HFFc6 (cell line): Measurements from ENCODE around the gene FGGY. TPM values are rescaled to one million over a fixed set of nuclear protein-coding genes. Genes with fewer than 3 reads are reported as not detected.
A peak's percentile ranks its signal among the peaks of the same experiment; 100 is the strongest.
"Not testable (repeated sequence)": the region's sequence is repeated elsewhere in the genome, so short reads cannot be mapped to it uniquely, and the experiment has no call there.

ENCODE experiments used
- DNase-seq: peaks from one replicate; pipeline ENCODE4 v3.0.0-alpha.2; 2018
- H3K27ac Mint-ChIP-seq: 2 replicates; pipeline ENCODE4 v1.8.0; 2020; ENCODE audit warnings: mild to moderate bottlenecking, mixed read lengths
- H3K27me3 Mint-ChIP-seq: 2 replicates; pipeline ENCODE4 v1.8.0; 2021; ENCODE audit warnings: mild to moderate bottlenecking, moderate library complexity, mixed read lengths; ENCODE audit not compliant: insufficient read depth
- H3K36me3 Mint-ChIP-seq: 2 replicates; pipeline ENCODE4 v1.8.0; 2021; ENCODE audit warnings: low read depth, mixed read lengths
- H3K4me1 Mint-ChIP-seq: 2 replicates; pipeline ENCODE4 v1.8.0; 2020; ENCODE audit warnings: low read depth, mixed read lengths
- H3K4me3 Mint-ChIP-seq: 2 replicates; pipeline ENCODE4 v1.8.0; 2020; ENCODE audit warnings: mild to moderate bottlenecking, moderate library complexity, mixed read lengths
- H3K9me3 Mint-ChIP-seq: 2 replicates; pipeline ENCODE4 v1.8.0; 2020; ENCODE audit warnings: mild to moderate bottlenecking, mixed read lengths
- total RNA-seq, 6 experiments: library from RNA; stranded (reverse); fragmentation: NEBNext Ultra II Directional; extraction: Animal tissue kit (Norgen Biotek cat#: 25700); gene quantifications; 2 replicates in 1 of 6; 3 replicates in 5 of 6; pipeline ENCODE4 v1.2.3, GENCODE V29; 2021
- TF ChIP-seq, protein P1 (sequence below): fragments of 200-600 bp; sonication (generic); IDR thresholded peaks from 2 replicates; pipeline ENCODE4 v1.5.0; 2021; ENCODE audit warnings: antibody characterized with exemption, mild to moderate bottlenecking

Gene FGGY
- total RNA-seq, 6 experiments from 2014 or later, result 16.4 to 20.1 (median 18.7) TPM

GRCh38 chr1:59574085-59574484 lies 277.2 kb downstream of the FGGY start:
- peak; percentile 54 for DNase-seq
- peaks cover 7% of the 10 kb centered on the region for H3K36me3 Mint-ChIP-seq
- H3K27me3 Mint-ChIP-seq, result no peaks in the 10 kb centered on the region
- H3K9me3 Mint-ChIP-seq, result peaks cover 6% of the 10 kb centered on the region
- peaks cover 12% of the 10 kb centered on the region; the same call in 1 of the 2 replicates for H3K4me1 Mint-ChIP-seq
- no peak overlapping the region for H3K27ac Mint-ChIP-seq
- H3K4me3 Mint-ChIP-seq, result no peak overlapping the region
- TF ChIP-seq, protein P1, sequence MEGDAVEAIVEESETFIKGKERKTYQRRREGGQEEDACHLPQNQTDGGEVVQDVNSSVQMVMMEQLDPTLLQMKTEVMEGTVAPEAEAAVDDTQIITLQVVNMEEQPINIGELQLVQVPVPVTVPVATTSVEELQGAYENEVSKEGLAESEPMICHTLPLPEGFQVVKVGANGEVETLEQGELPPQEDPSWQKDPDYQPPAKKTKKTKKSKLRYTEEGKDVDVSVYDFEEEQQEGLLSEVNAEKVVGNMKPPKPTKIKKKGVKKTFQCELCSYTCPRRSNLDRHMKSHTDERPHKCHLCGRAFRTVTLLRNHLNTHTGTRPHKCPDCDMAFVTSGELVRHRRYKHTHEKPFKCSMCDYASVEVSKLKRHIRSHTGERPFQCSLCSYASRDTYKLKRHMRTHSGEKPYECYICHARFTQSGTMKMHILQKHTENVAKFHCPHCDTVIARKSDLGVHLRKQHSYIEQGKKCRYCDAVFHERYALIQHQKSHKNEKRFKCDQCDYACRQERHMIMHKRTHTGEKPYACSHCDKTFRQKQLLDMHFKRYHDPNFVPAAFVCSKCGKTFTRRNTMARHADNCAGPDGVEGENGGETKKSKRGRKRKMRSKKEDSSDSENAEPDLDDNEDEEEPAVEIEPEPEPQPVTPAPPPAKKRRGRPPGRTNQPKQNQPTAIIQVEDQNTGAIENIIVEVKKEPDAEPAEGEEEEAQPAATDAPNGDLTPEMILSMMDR, result no peak

DNA sequence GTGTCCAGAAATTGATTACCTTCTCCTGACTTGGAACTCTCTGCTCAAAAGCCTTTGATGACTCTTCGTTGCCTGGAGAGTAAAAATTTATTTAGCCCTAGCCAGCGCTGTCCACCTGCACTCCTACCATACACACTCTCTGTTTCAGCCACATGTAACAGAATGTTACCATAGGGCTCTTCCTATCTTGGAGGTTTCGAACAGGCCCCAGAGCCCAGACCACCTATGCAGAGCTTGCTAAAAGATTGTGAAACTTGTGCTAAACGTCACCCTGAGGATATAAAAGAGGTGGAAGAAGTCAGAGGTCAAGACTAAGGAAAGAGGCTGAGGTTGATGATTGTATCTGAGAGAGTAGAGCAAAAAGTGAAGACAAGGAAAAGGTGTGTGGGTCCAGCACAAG lies 280.9 kb downstream of the FGGY start:
- no peak overlapping the region for H3K4me3 Mint-ChIP-seq
- H3K36me3 Mint-ChIP-seq, result peaks cover 12% of the 10 kb centered on the region
- no peak overlapping the region for H3K27ac Mint-ChIP-seq
- H3K4me1 Mint-ChIP-seq, result peaks cover 6% of the 10 kb centered on the region; the same call in 1 of the 2 replicates
- H3K27me3 Mint-ChIP-seq, result no peaks in the 10 kb centered on the region
- peaks cover 6% of the 10 kb centered on the region for H3K9me3 Mint-ChIP-seq
- no peak for DNase-seq
- TF ChIP-seq, protein P1, result no peak

DNA sequence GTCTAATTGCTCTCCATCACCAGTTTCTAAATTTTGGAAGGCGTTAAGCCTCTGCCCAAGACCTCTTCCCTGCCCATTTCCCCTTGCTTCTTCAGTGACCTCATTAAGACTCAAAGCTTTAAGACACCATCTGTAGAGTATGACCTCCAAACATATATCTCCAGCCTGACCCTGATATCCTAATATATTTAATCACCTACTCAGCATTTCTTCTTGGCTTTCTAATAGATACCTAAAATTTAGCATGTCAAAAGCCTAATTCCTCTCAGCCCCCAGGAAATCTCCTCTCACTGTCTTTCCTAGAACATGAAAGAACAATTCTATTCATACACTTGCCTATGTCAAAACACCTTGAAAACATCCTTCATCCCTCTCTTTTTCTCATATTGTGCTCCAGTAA lies 282.3 kb downstream of the FGGY start:
- peaks cover 1% of the 10 kb centered on the region; the same call in 1 of the 2 replicates for H3K4me1 Mint-ChIP-seq
- H3K4me3 Mint-ChIP-seq, result no peak overlapping the region
- H3K27me3 Mint-ChIP-seq, result no peaks in the 10 kb centered on the region
- H3K27ac Mint-ChIP-seq, result no peak overlapping the region
- H3K36me3 Mint-ChIP-seq, result peaks cover 6% of the 10 kb centered on the region
- H3K9me3 Mint-ChIP-seq, result peaks cover under 1% of the 10 kb centered on the region
- TF ChIP-seq, protein P1, result no peak
- no peak for DNase-seq

DNA sequence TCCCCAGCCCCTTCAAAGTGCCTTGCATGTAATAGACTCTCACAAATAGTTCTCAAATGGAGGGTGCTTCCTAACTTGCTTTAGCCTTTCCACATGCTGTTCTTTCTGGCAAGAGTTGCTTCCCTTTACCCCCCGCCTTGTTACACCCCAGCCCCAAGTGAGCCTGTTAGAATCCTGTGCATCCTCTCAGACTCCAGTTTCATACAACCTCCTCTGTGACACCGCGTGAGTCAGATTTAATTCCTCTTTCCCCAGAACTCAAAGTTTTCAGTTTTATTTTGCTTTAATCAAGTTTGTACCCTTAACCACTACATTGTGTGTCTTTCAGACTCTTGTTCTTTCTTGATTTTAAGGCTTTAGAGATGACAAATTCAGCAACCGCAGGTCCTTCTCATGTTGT lies 283.4 kb downstream of the FGGY start:
- TF ChIP-seq, protein P1, result no peak
- Mint-ChIP-seq H3K9me3 (no peaks in the 10 kb centered on the region), H3K4me1 (no peaks in the 10 kb centered on the region), H3K27me3 (no peaks in the 10 kb centered on the region), H3K4me3 (no peak overlapping the region), H3K36me3 (0 out of 2 replicates have a peak, but pooled peaks cover 5% of the 10 kb centered on the region), H3K27ac (no peak overlapping the region)
- no peak for DNase-seq

DNA sequence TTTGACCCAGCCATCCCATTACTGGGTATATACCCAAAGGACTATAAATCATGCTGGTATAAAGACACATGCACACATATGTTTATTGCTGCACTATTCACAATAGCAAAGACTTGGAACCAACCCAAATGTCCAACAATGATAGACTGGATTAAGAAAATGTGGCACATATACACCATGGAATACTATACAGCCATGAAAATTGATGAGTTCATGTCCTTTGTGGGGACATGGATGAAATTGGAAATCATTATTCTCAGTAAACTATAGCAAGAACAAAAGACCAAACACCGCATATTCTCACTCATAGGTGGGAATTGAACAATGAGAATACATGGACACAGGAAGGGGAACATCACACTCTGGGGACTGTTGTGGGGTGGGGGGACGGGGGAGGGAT lies 295.5 kb downstream of the FGGY start:
- H3K27me3 Mint-ChIP-seq, DNase-seq, H3K27ac Mint-ChIP-seq, H3K36me3 Mint-ChIP-seq, H3K4me3 Mint-ChIP-seq, H3K9me3 Mint-ChIP-seq: not testable (repeated sequence)
- peaks cover 33% of the 10 kb centered on the region for H3K4me1 Mint-ChIP-seq

DNA sequence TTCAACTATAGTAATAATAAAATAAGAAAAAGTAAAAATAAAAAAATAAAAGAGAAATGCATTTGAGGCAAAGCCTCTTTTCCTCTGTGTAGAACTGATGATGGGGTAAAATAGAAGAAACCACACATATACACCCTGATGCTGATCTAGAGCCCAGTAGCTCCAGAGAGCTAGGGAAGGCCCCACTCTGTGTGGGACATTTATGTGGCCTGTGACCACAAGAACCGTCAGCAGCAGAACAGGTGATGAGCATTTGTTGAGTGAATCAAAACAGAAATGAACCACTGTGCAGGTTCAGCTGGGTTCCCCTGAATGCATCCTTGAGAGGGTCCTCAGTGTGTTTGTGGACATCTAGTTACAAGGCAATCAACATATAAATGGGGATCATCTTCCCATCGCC lies 296.0 kb downstream of the FGGY start:
- H3K9me3 Mint-ChIP-seq, result no peaks in the 10 kb centered on the region
- H3K36me3 Mint-ChIP-seq, result no peaks in the 10 kb centered on the region; the same call in 1 of the 2 replicates
- H3K27ac Mint-ChIP-seq, result no peak overlapping the region

More for the DNA sequence above, 296.0 kb downstream of the FGGY start:
- Mint-ChIP-seq H3K4me3 (no peak overlapping the region), H3K4me1 (peaks cover 38% of the 10 kb centered on the region), H3K27me3 (no peaks in the 10 kb centered on the region)
- TF ChIP-seq, protein P1, result no peak
- DNase-seq, result no peak
